Posterior vena cava (tissue), 2 donors: Measurements from ENCODE around the gene SORBS2. TPM values are rescaled to one million over a fixed set of nuclear protein-coding genes. Genes with fewer than 3 reads are reported as not detected.
"Not testable (repeated sequence)": the region's sequence is repeated elsewhere in the genome, so short reads cannot be mapped to it uniquely, and the experiment has no call there.

Experiments
- DNase-seq: peaks from one replicate; pipeline ENCODE4 v3.0.0-alpha.2; 2020; ENCODE audit warnings: low spot score
- intact Hi-C, 2 donors: fragments of 100-400 bp; cut with DNase I; formaldehyde crosslinking; loops; one replicate each; pipeline versions ENCODE4 v1.14.1 to v1.14.2; 2022 to 2023
- total RNA-seq, 2 donors: library from RNA; stranded (reverse); fragmentation: NEBNext Ultra II Directional; extraction: Animal tissue kit (Norgen Biotek cat#: 25700); gene quantifications; one replicate each; pipeline ENCODE4 v1.2.1, GENCODE V29; 2021
- donor health status: DM: yes; HTN: yes; CAD: no.
- donor health status: DM: yes; HTN: yes; CAD: no.

SORBS2 gene
- total RNA-seq, 2 donors from 2014 or later = 139 to 166 TPM

DNA sequence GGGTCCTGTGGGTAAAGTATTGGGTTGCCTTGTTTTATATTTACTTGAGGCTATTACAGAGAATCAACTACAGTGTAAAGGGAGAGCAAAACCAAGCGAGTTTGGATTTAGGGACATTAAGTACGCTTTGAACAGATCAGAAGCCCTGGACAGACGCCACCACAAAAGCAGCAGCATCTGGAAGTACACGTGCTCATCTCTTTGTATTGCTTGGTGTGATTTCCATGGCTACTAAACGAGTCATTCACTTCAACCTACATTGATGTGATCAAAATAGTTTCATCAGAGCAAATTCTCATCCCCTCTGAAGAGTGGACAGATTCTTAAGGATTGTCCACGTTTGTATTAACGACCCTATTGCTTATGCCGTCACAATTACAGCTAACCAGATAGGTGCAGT lies 85.1 kb downstream of the SORBS2 start:
- intact Hi-C loops = no loop called here
- DNase-seq = no peak

DNA sequence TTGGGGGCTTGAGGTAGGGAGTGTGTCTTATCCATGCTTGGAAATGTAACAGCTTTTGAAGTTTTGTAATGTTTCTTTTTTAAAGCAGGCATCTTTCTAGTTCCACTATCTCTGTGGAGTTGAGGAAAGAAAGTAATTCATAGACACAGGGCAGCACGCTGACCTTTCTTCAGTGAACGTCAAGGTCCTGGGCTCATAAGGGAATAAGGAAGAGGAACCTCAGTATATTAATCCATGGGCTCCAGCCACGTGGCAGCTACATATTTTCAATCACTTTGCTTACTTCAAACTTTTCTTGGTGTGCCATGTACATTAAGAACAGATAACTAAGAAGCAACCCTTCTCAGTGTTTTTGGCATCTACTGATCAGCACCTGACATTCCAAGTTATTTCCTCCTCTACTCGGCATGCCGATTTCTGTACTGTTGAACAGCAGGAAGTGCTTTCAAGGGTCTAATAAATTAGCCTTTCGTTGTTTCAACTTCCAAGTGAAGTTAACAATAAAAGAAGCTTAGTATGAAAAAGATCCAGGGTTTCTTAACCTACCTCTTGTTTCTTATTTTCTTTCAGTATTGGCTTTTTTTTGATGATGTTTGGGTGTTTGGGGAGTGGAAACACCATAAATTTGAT lies 88.2 kb downstream of the SORBS2 start:
- intact Hi-C loops = no loop called here
- DNase-seq = no peak

DNA sequence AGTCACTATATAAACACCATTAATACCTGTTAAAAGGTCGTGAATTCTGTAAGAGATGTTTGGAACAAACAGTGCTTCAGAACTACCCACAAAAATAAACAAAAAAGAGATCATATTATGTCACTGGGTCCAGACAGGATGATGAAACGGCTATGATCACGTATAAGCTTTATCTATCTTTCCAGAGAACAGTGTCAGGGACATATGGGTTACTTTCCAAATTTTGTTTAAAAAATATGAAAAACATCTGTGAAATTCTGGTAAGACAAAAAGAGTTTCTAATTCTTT lies 90.0 kb downstream of the SORBS2 start:
- no peak for DNase-seq
- intact Hi-C loops = no loop called here

DNA sequence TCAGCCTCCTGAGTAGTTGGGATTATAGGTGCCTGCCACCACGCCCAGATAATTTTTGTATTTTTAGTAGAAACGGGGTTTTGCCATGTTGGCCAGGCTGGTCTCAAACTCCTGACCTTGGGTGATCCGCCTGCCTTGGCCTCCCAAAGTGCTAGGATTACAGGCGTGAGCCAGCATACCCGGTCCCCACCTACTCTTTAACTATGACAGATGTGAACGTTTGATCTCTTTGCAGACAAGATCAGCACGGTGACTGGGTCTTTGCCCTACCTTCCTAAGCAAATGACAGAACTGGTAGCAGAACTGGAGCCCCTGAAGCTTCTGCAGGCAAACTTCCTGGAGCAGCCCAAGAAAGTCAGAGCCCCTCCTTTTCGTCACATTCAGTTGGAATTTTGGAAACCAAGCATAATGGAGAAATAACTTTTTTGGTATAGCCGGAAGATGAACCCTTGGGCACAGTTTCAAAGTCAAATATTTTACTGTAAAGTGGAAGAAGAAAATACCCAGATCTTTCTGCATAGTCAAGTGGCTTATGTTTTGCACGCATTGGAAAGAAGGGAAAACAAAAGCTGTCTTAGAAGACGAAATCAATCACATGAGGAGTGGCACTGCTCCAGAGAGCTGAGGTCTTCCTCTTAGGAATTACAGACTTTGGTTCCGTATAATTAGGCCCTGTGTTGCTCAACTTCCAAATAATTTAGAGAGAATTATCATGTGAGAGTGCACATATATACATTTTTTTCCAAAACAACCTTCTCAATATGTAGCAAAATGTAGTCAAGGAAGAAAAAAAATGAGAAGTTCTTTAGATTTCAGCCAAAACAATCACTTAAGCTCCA lies 90.6 kb downstream of the SORBS2 start:
- intact Hi-C loops = no loop called here
- DNase-seq = no peak

DNA sequence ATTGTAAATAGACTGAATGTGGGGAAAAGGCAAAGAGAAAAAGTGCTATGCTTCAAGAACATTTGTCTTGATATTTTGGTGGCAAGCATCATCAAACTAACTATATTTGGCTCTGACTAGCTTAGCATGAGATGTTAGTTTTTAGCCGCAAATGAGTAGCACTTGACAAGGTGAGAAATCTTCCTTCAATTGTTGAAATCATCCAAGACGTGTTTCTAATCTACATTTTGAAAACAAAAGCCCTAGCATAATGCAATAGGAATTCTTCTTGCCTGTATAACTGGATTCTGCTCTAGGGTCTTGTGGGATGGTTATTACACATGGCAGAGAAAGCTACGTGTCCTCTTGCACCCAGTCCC lies 92.5 kb downstream of the SORBS2 start:
- DNase-seq = no peak
- intact Hi-C loops = no loop called here

DNA sequence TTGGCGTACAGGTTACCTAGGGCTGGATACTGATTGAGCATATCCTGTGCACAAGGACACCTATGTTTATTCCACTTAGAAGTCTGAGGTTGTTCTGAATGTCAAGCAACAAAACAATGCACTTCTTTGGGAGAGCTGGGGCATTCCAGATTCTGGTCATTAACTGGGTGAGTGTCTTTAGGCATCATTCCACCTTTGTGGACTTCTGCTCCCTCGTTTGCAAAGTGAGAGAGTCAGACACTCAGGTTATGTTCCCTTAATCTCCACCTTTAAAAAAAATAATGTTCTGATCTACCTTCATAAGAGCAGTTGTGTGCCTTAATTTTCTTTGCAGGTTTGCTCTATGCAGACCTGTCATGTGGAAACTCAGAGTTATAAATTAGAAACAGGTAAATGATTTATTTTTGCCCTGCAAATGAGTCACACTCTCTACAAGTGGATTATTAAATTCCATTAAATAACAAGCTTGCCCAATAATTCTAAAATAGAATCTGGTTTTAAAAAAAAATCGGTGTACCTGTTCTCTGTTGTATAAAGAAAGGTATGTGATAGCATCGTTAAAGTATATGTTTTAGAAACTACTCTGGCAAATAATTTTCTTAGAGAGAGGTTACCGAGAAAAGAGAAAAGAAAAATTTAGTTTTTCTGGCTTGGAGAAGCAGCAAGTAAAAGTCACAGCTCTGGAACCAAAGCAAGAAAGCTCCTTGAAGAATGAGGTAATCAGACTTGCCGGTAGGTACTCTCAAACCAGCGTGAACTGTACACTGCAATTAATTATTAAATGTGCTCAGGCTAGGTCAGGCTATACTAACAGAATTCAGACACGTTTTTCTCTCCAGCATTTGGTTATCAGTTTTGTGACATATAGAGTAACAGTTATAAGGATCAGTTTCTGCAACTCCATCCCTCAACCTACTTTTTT lies 93.2 kb downstream of the SORBS2 start:
- intact Hi-C loops = no loop called here
- no peak for DNase-seq

DNA sequence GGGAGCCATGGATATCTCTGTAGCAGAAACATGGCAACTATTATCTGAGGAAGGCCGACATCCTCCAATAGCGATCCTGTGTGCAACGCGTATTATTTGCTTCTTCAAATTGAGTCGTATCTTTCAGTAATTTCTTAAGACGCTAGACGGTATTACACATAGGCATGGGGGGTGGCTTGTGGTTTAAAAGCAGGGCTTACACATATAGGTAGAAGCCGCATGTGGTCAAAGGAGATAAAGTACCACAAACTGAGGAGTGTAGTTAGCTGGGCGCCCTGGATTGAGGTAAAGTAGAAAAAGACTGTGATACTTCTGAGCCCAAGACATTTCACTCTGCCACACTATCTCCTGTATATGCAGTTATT lies 94.6 kb downstream of the SORBS2 start:
- intact Hi-C loops = no loop called here
- DNase-seq = no peak

DNA sequence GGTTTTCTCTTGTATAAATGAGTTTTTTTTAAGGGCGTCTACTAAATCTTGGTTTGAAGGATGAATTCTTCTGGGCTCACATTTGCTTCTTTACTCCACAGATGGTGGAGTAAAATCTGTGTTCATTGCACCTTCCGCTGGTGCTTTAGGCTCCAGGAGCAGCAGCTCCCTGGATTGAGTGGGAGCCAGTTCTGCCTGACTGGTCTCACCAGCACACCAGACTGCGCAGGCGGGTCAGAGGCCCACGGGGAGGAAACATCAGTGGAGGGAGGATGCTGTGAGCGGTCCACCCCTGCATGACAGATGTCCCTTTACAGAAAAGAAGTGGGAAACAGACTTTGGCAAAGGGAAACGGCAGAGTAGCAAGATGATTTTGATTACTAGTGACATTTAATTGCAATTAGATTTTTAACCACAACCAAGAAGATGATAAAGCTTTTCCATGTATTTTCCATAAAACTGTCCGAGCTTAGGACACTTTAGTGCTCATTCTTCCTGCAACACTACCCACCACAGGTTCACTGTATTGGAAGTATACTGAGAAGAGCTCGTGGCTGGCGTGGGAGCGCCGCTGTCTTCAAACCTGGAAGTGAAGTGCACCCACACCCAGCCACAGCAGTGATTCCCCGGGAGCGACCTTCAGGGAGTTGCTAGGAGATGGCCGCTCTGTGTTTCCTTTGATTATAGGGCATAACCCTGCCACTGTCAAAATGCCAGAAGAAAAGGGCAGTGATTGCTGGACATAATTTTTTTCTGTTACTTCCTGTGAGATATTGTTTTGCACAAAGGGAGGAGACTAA lies 95.2 kb downstream of the SORBS2 start:
- intact Hi-C loops = no loop called here
- DNase-seq = no peak

DNA sequence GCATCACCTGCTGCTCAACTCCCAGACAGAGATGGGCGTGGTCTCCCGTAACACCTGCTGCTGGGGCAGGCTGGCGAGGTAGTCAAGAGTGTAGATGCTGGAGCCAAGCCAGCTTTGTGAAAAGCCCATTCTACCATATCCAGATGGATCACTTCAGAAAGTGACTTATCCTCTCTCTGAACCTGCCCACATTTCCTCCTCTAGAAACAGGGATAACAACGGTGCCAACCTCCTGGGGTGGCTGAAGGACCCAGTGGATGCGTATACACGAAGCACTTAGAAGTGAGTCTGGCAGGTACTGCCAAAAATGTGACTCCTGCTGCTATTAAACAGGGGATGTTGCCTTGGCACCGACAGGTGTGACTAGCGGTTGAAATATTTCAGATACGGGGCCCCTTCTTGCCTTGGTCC lies 95.8 kb downstream of the SORBS2 start:
- intact Hi-C loops = no loop called here
- no peak for DNase-seq

DNA sequence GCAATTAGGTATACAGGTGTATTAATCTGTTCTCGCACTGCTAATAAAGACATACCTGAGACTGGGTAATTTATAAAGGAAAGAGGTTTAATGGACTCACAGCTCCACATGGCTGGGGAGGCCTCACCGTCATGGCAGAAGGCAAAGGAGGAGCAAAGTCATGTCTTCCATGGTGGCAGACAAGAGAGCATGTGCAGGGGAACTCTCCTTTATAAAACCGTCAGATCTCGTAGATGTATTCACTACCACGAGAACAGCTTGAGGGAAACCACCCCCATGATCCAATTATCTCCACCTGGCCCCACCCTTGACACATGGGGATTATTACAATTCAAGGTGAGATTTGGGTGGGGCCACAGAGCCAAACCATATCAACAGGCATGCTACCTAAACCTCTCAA lies 97.5 kb downstream of the SORBS2 start:
- intact Hi-C loops, DNase-seq: not testable (repeated sequence)

DNA sequence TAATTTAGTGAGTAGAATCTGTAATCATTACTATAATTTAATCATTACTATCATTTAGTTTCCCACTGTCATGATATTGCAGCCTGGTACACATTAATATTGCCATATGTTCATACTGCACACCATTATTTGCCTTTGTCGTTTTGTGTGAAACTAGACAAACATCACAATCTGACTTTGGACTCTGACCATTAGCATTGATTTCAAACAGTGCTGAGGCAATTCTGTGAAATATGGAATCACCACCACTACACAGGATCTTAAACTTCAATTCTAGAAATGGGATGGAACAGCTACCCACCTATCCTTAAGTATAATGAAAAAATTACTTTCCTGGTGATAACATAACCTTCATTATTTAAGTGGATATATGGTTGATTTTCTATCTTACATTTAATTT lies 98.3 kb downstream of the SORBS2 start:
- no peak for DNase-seq
- intact Hi-C loops = no loop called here

DNA sequence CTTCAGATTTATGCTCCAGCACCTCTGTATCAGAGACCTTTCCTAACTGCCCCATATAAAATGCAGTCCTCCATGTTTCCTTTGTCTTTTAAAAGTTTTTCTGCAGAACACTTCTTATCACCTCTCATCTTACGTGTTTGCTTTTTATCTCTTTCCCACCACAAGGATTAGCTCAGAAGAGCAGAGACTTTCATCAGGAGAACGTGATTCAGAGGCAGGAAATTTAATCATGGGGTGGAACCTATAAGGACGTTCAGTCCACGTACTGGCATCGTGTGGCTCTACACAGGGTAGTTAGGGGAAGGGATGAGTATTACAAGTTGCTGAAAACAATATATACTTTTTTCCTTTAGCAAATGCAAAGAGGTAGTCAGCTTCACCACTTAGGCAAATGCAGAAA lies 98.7 kb downstream of the SORBS2 start:
- intact Hi-C loops = no loop called here
- no peak for DNase-seq

DNA sequence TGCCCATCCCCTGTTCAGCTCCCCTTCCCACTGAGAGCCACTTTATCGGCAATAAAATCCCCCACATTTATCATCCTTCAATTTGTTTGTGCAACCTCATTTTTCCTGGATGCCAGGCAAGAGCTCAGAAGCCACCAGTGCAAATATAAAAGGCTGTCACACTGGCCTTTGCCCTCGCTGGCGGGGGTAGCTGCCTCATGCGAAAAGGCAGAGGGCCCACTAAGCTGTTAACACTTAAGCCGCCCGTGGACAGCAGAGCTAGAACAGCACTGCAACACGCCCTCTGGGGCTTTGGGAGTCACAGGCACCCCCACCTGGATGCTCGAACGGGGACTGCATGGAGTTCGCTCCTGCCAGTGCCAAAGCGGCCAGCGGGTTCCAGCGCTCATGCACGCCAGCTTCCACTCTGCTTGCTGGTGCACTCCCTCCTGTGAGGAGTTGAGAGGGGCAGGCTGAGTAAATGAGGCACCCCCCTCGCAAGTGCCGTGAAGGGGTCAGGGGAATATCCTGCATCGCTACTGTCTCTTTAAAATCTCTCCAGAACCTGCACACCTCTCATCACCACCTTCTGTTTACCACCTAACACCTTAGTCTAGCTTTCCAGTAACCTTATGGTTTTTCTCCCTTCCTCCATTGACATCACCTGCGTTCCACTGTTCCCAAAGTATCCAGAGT lies 99.5 kb downstream of the SORBS2 start:
- no peak for DNase-seq
- intact Hi-C loops = no loop called here

DNA sequence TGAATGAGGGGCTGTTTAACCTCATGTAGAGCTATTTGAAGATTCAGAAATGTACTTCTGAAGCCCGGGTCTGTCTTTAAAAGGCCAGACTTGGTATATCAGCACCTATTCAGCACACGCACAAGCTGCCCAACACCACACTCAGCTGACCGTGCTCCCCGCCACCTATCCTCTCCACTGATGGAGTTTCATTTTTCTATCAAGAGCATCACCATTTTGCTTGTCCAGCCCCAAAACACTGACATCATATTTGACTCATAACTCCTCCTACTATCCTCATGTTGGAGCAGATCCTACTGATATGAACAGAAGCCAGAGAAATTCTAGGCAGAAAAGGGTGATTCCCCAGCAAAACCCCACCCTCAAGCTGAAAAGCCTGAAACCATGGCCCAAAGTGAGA lies 100.3 kb downstream of the SORBS2 start:
- intact Hi-C loops = no loop called here
- DNase-seq = no peak

DNA sequence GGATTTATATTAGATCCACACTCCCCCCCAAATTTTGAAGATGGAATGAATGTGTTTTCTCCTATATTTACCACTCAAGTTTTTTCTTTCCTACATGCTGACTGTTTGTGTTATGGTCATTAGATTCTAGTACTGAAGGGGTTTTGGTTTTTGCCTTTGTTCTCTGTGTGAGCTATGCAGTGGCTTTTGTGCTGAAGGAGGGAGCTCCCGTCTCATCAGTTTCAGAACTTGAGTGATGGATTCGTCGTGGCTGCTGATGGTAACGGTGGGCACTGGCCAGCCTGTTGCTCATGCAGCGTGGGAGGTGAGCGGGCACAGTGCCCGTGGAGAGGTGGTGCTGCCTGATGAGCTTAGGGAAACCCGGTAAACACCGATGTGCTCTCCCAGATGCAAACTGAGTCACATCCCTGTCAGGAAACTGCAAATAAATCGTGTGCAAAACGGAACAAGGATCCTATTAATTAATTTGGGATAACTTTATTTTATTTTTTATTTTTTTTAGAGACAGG lies 101.5 kb downstream of the SORBS2 start:
- intact Hi-C loops = no loop called here
- DNase-seq = no peak

DNA sequence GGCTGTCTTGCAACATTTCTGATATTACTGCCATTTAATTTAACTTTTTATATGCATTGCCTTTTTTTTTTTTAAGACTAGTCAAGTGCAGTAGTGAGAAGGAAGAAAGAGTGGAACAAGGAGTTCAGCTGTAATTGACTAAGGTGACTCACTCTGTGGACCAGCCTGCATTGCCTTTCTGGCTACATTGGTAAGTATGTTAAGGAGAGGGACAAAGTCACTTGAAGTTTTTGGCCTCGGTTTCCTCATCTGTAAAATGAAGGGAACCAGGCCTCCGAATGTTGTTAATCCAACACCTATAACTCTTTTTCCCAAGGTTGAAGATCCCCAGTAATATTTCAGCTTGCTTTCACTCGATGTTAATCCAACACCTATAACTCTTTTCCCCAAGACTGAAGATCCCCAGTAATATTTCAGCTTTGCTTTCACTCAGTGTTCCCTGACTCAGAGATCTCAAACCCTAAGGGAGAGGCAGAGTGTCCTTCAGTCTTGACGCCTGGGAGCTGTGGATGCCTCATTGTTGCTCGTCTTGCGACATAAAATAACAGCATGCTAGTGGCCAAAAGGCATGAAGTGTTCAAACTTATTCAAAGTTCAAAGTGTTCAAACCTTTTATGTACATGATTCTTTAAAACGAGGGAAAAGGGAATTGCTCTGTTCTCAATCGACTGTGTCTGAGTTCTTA lies 102.0 kb downstream of the SORBS2 start:
- DNase-seq = no peak
- intact Hi-C loops = no loop called here

DNA sequence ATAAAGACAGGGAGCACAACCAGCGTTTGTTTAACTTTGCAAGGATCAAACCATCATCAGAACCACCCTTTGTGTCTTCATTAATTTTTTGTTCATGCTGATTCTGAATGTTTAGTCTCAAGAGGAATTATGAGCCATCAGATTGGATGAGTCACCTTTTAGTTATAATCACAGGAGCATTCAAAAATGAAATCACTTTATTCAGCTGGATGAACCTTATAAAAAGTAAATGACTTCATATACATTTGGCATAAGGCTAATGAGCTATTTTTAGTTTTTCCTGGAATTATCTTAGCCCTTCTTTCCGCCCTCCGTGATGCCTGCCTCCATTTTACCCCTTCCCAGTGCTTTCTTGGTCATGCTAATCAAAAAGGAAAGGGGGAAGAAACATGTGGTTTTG lies 103.6 kb downstream of the SORBS2 start:
- intact Hi-C loops = no loop called here
- no peak for DNase-seq

DNA sequence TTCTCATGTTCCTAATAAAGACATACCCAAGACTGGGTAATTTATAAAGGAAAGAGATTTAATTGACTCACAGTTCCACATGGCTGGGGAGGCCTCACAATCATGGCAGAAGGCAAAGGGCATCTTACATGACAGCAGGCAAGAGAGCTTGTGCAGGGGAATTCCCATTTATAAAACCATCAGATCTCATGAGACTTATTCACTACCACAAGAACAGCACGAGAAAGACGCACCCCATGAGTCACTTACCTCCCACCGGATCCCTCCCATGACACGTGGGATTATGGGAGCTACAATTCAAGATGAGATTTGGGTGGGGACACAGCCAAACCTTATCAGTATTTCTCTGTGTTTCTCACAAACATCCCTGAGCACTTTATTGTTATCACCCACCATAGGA lies 104.4 kb downstream of the SORBS2 start:
- intact Hi-C loops, DNase-seq: not testable (repeated sequence)
